Activated naive CD4-positive, alpha-beta T cell treated with anti-CD3 and anti-CD28 coated beads, Interleukin-2, amount 50 U/mL, for 24 hours (primary cell): ENCODE data around the gene ADAMTS17.

ENCODE experiments used
- H3K27ac Mint-ChIP-seq: one replicate; pipeline ENCODE4 v1.8.0; 2021; ENCODE audit warnings: mild to moderate bottlenecking, mixed read lengths
- H3K27me3 Mint-ChIP-seq: one replicate; pipeline ENCODE4 v1.8.0; 2021; ENCODE audit warnings: mixed read lengths
- H3K36me3 Mint-ChIP-seq: one replicate; pipeline ENCODE4 v1.8.0; 2021; ENCODE audit warnings: mixed read lengths
- H3K4me1 Mint-ChIP-seq: one replicate; pipeline ENCODE4 v1.8.0; 2021; ENCODE audit warnings: mixed read lengths
- H3K4me3 Mint-ChIP-seq: one replicate; pipeline ENCODE4 v1.8.0; 2021; ENCODE audit warnings: mild to moderate bottlenecking, mixed read lengths
- H3K9me3 Mint-ChIP-seq: one replicate; pipeline ENCODE4 v1.8.0; 2021; ENCODE audit warnings: mixed read lengths

ADAMTS17 gene

DNA sequence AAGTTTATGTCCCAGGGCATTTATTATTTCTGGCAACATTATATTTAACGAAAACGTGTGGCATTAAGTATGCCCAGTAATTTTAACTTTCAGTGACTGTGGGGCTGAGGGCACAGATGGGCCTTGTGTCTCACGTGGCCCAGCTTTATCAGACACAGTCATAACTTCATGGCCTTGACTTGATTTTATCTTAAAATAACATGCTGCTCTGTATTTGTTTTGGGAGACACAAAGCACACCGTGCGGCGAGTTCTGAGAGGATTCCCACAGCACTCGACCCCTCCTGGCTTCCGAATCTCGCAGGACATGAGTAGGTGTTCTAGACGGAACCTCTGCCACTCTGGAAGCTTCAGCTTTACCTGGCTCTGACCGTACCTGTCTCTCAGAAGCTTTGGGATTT, 180.8 kb downstream of the ADAMTS17 start:
- no peaks in the 10 kb centered on the region for H3K4me1 Mint-ChIP-seq

DNA sequence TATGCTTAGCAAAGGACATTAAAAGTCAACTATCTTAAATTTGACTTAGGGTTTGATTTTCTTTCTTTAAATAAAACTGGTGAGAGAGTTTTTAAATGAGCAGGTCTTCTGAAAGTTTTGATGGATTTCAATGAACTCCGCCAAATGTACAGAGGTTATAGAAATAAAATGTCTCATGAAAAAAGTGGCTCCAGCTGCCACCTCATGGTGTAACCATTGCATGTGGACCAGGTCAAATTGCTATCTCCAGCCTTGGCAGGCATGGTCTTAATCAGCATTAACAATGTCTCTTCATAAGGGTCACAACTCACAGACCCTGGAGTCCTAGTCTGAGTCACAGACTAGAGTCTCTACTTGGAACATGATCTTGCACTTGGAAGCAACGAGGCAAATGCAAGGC, 182.3 kb downstream of the ADAMTS17 start:
- H3K27me3 Mint-ChIP-seq: no peaks in the 10 kb centered on the region
- H3K9me3 Mint-ChIP-seq: no peaks in the 10 kb centered on the region
- no peaks in the 10 kb centered on the region for H3K4me1 Mint-ChIP-seq
- H3K27ac Mint-ChIP-seq: no peak overlapping the region
- no peak overlapping the region for H3K4me3 Mint-ChIP-seq
- H3K36me3 Mint-ChIP-seq: no peaks in the 10 kb centered on the region

More for the DNA sequence above, 180.8 kb downstream of the ADAMTS17 start:
- no peak overlapping the region for H3K27ac Mint-ChIP-seq
- no peak overlapping the region for H3K4me3 Mint-ChIP-seq
- no peaks in the 10 kb centered on the region for H3K27me3 Mint-ChIP-seq
- H3K9me3 Mint-ChIP-seq: no peaks in the 10 kb centered on the region
- no peaks in the 10 kb centered on the region for H3K36me3 Mint-ChIP-seq

DNA sequence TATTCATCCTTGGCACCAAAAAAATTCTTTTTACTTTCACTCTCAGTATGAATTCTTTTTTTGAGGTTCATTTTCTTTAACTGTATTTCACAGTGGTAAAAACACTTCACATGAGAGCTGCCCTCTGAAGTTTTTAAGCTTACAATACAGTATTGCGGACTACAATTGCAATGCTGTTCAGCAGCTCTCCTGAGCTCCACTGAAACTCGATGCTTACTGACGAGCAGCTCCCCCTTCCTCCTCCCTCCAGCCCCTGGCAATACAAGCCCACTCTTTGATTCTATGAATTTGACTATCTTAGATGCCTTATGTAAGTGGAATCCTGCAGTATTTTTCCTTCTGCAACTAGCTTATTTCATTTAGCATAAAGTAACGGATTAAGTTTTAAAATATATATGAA, 183.4 kb downstream of the ADAMTS17 start:
- Mint-ChIP-seq H3K4me3 (no peak overlapping the region), H3K4me1 (no peaks in the 10 kb centered on the region), H3K9me3 (no peaks in the 10 kb centered on the region), H3K27ac (no peak overlapping the region), H3K27me3 (no peaks in the 10 kb centered on the region), H3K36me3 (no peaks in the 10 kb centered on the region)

DNA sequence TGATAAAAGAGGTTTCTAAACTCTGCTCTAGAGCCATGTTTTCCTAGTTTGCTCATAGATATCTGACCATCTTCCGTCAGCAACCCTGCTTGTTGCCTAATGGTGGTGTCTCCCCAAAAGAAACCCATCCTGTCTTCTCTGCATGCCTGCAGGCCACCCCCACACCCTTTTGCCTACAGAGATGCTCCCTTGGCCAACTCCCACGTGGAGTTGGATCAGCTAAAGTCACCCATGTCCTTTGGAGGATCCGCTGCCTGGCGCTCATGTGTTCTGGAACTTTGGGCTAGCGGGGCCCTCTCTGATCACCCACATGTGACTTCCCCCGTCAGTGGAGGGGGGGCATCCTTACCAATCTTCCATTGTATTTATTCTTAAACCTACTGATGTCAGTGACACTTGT, 185.6 kb downstream of the ADAMTS17 start:
- Mint-ChIP-seq H3K9me3 (no peaks in the 10 kb centered on the region), H3K36me3 (peaks cover 4% of the 10 kb centered on the region), H3K27ac (no peak overlapping the region), H3K4me3 (no peak overlapping the region), H3K27me3 (no peaks in the 10 kb centered on the region), H3K4me1 (no peaks in the 10 kb centered on the region)

DNA sequence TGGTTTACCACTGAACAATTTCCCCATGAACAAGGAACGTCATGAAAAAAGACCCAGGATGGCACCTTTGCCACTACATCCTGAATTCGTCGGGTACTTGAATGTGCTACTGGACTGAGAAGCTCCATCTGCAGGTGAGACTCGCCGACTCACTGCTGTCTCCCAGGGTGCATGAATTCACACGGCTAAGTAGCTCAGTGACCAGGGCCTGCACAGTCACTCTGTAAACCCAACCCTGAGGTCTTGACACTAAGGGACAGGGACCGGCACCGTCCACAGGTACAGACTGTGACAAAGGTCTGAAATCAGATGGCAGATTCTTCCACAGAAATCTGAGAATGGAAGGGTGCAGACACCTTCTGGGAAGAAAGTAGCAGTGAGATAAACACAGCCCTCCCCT, 187.4 kb downstream of the ADAMTS17 start:
- no peaks in the 10 kb centered on the region for H3K27me3 Mint-ChIP-seq
- H3K27ac Mint-ChIP-seq: no peak overlapping the region
- H3K9me3 Mint-ChIP-seq: no peaks in the 10 kb centered on the region
- peaks cover 17% of the 10 kb centered on the region for H3K36me3 Mint-ChIP-seq
- no peaks in the 10 kb centered on the region for H3K4me1 Mint-ChIP-seq
- H3K4me3 Mint-ChIP-seq: no peak overlapping the region

DNA sequence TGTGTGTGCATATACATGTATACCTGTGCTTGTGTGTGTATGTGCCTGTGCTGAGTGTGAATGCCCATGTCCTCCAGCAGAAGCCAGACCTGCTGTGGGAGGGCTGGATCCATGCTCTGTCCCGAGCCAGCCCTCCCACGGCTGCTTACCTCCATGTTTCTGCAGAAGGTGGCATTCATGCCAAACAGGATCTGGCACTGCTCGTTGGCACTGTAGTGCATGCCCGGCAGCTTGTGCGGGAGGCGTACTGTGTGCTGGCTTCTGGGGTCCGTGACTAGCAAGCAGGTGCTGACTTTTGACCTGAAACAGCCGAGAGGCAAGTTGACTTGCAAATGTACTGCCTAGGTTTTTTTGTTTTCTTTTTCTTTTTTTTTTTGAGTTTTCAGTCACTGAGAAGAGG, 189.3 kb downstream of the ADAMTS17 start:
- no peak overlapping the region for H3K27ac Mint-ChIP-seq
- no peaks in the 10 kb centered on the region for H3K4me1 Mint-ChIP-seq
- no peak overlapping the region for H3K4me3 Mint-ChIP-seq
- H3K27me3 Mint-ChIP-seq: no peaks in the 10 kb centered on the region
- H3K36me3 Mint-ChIP-seq: peaks cover 32% of the 10 kb centered on the region
- H3K9me3 Mint-ChIP-seq: peaks cover 13% of the 10 kb centered on the region

DNA sequence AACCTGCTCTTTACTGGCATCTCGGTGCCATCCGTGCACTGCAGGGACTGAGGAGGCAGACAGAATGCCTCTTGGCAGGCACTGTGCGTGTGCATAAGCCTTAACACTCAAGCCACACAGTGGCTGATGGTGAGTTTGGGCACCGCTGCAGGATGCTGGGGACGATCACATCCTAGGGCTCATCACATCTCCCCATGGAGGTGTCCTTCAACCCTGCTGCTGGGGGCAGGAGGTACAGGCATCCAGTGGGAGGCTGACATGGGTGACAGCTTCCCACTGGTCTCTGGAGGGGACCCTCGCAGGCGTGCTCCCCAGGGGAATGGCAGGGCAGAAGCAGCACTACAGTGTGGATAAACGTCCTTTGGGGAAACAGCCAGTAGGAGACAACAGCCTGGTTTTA, 190.9 kb downstream of the ADAMTS17 start:
- Mint-ChIP-seq H3K4me1 (no peaks in the 10 kb centered on the region), H3K36me3 (peaks cover 40% of the 10 kb centered on the region), H3K4me3 (no peak overlapping the region), H3K9me3 (peaks cover 18% of the 10 kb centered on the region), H3K27me3 (no peaks in the 10 kb centered on the region), H3K27ac (no peak overlapping the region)

DNA sequence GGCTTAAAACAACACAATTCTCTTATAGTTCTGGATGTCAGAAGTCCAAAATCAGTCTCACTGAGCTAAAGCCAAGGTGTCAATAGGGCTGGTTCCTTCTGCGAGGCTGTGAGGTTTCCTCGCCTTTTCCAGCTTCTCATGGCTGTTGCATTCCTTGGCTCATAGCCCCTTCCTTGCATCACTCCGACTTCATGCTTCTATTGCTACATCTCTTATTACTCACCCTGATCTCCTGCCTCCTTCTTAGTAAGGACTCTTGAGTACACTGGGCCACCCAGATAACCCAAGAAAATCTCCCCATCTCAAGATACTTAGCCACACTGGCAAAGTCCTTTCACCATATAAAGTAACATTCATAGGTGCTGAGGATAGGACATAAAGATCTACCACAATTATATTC, 193.9 kb downstream of the ADAMTS17 start:
- no peaks in the 10 kb centered on the region for H3K4me1 Mint-ChIP-seq
- peaks cover 38% of the 10 kb centered on the region for H3K36me3 Mint-ChIP-seq
- H3K4me3 Mint-ChIP-seq: no peak overlapping the region
- no peaks in the 10 kb centered on the region for H3K27me3 Mint-ChIP-seq
- no peak overlapping the region for H3K27ac Mint-ChIP-seq
- H3K9me3 Mint-ChIP-seq: peaks cover 18% of the 10 kb centered on the region

DNA sequence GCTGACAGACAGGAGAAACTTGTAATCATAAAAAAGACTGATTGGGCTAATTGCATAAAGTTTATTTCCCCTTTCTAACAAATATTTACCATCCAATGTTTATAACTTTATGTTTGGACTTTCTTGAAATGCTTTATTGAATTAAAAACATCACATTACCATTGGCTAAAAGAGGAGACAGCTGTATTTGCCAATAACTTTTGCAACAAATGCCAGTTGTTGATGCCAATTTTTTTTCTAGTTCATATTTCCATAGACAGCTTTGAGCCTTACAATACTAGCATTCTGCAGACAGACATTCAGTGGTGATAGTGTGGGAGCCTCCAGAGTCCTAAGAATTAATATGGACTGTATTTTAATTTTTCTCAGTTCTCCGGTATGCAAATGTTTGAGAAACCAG, 198.4 kb downstream of the ADAMTS17 start:
- H3K4me1 Mint-ChIP-seq: peaks cover 14% of the 10 kb centered on the region
- peaks cover 12% of the 10 kb centered on the region for H3K9me3 Mint-ChIP-seq
- H3K27ac Mint-ChIP-seq: no peak overlapping the region
- no peak overlapping the region for H3K4me3 Mint-ChIP-seq
- peaks cover 19% of the 10 kb centered on the region for H3K36me3 Mint-ChIP-seq
- H3K27me3 Mint-ChIP-seq: no peaks in the 10 kb centered on the region

DNA sequence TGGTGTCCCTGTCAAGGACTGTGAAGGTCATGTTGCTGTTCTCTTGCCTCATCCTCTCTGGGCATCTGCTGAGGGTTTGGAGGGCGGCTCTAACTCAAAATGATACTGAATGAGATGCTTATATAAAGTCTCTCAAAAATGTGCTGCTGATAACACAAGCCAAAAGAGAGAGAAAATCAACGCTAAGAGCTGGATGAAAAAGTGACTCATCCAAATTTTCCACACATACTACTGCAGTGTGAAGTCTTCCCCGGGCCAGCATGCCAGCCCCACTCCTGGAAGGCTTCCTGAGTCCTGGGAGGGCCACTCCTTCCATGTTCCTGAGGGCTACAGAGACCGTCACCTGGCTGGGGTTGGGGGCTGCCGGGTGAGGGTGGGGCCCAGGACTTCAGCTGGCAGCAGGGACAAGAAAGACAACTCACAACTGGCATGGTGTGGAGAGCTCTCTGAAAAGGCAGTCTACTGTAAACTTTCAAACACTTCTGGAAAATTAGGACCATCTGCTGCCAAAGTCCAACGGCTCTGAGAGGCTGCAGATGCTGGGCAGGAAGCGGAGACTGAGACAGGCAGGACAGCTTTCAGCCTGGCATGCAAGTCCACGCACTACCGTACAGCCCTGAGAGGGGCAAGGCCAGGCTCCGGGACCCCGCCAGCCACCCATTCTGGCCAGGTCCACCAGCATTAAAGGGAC, 200.3 kb downstream of the ADAMTS17 start:
- peaks cover 14% of the 10 kb centered on the region for H3K4me1 Mint-ChIP-seq
- no peak overlapping the region for H3K4me3 Mint-ChIP-seq
- no peaks in the 10 kb centered on the region for H3K9me3 Mint-ChIP-seq
- no peak overlapping the region for H3K27ac Mint-ChIP-seq
- H3K27me3 Mint-ChIP-seq: no peaks in the 10 kb centered on the region
- peaks cover 9% of the 10 kb centered on the region for H3K36me3 Mint-ChIP-seq

DNA sequence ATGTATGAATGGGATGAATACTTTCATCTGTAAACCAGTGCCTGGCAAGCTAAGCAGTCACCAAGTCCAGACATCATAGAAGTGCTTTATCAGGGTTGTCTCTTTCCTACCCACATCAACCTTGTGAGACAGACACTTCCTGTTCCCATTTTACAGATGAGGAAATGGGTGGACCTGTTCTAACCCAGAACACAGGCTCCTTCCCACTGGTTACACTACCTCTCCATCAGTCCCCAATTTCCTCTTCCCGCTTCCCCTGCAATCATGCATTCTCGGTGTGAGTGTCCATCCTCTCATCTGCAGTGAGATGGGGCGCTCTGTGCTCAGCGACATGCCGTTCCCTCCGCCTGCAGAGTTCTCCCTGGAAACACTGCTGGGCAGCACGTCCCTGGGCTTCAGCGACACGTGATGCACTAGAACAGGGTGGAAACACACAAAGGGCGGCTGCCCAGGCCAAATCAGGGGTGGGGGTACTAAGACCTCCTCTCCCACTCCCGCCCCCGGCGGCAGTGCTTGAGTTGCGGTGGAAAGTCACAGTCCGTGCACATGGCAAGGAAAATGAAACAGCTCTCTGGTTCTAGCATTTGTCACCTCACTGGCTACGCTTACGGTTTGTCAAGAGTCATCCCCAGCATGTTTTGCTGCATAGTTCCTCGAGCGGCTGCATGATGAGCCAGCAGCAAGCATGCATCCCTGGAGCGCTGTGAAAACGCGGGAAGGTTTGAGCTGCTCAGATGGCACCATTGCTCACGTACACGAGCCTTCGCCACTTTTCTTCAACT, 201.1 kb downstream of the ADAMTS17 start:
- Mint-ChIP-seq H3K4me1 (peaks cover 14% of the 10 kb centered on the region), H3K27me3 (no peaks in the 10 kb centered on the region), H3K9me3 (no peaks in the 10 kb centered on the region), H3K36me3 (peaks cover 8% of the 10 kb centered on the region), H3K4me3 (no peak overlapping the region), H3K27ac (peak overlapping the region; percentile 46)

DNA sequence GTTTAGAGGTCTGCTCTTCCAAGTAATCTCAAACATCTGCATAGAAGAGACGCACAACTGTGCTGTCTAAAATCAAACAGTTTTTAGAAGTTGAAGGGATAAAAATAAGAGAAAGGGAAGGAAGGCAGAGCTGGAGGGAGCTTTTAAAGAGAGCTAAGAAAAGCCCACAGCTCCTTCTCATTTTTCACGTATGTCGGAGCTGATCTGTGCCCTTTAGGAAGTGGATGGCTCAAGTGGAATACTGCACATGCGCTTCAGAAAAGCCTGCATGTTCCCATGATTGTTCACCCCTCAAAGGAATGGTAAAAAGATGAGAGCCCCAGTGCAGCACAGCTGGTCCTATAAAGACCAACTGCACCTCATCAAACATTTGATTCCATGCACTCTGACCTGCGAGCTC, 207.2 kb downstream of the ADAMTS17 start:
- Mint-ChIP-seq H3K9me3 (no peaks in the 10 kb centered on the region), H3K36me3 (peaks cover 16% of the 10 kb centered on the region), H3K27me3 (no peaks in the 10 kb centered on the region), H3K4me3 (no peak overlapping the region), H3K4me1 (peaks cover 3% of the 10 kb centered on the region), H3K27ac (no peak overlapping the region)

DNA sequence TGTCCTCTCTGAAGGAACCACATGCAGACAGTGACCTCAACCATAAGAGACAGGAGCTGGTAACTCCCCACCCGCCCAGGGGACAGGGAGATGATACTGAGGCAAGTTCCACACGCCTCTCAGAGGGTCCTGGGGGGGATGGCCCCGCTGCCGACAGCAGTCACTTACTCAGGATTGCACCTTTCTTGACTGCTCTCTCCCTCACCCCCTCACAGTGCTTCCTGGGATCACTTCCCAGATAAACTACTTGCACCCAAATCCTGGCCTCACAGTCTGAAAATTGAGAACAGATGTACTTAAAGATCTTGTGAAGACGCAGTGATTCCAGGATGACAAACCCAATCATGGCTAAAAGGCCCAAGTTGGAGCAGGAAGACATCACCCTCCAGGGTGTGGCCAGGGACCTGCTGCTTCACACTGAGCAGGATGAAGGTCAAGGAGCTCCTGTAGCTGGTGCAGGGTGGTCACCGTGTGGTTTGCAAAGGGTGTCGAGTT, 207.6 kb downstream of the ADAMTS17 start:
- Mint-ChIP-seq H3K36me3 (peaks cover 12% of the 10 kb centered on the region), H3K27me3 (no peaks in the 10 kb centered on the region), H3K4me3 (no peak overlapping the region), H3K9me3 (no peaks in the 10 kb centered on the region), H3K4me1 (no peaks in the 10 kb centered on the region), H3K27ac (no peak overlapping the region)

DNA sequence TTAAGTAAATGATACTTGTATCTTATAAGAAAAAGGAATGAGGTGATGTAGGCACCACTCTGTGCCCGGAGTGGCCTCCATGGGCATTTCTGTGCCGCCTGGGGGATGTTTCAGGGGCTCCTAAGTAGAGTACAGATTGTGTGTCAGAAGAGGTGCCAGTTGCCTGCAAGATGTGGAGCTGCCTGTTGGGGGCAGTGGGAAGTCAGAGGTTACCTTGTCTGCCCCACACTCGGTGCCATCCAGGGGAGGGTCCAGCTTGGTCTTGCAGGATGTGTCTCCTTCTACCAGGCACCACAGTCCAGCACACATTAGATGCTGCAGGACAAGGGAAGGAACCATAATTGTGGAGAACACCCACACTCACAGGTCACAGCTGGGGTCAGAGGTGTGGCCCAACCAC, 208.8 kb downstream of the ADAMTS17 start:
- no peak overlapping the region for H3K27ac Mint-ChIP-seq
- no peaks in the 10 kb centered on the region for H3K4me1 Mint-ChIP-seq
- H3K36me3 Mint-ChIP-seq: peaks cover 10% of the 10 kb centered on the region
- H3K27me3 Mint-ChIP-seq: no peaks in the 10 kb centered on the region
- H3K4me3 Mint-ChIP-seq: no peak overlapping the region
- no peaks in the 10 kb centered on the region for H3K9me3 Mint-ChIP-seq

DNA sequence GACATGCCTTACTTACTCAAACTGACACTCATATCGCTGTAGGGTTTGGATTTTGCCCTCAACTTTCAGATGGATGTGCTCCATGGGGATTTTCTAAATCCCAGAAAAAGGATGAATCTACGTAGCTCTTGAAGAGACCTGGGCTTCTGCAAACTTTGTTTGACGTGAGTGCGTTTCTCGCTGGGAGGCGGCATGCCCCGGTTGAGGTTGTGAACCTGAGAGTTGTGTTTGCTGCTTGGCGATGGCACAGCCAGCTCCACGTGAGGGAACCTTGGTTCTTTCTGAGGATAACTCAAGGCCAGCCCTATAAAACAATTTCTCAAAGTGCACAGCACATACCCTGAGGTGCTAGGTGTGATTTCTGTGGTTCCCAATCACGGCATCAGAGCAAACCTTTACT, 209.5 kb downstream of the ADAMTS17 start:
- Mint-ChIP-seq H3K36me3 (peaks cover 10% of the 10 kb centered on the region), H3K4me1 (no peaks in the 10 kb centered on the region), H3K4me3 (no peak overlapping the region), H3K27ac (no peak overlapping the region), H3K9me3 (no peaks in the 10 kb centered on the region), H3K27me3 (no peaks in the 10 kb centered on the region)
